ENCODE data around the gene OR10A3.

Gene OR10A3

GRCh38 chr11:7890417-7891172 is 50.9 kb downstream of the OR10A3 start:
- DNase-seq = no peak

GRCh38 chr11:7889985-7890384 is 51.5 kb downstream of the OR10A3 start:
- DNase-seq = no peak

All from Kasumi-1 (cell line).